Measurements from ENCODE around the gene EIF4E3. TPM values are rescaled to one million over a fixed set of nuclear protein-coding genes. Genes with fewer than 3 reads are reported as not detected.
A peak's percentile ranks its signal among the peaks of the same experiment; 100 is the strongest.

Gene EIF4E3
- total and polyA plus RNA-seq, 7 donors = 14.8 to 35.3 (median 30.1) TPM

DNA sequence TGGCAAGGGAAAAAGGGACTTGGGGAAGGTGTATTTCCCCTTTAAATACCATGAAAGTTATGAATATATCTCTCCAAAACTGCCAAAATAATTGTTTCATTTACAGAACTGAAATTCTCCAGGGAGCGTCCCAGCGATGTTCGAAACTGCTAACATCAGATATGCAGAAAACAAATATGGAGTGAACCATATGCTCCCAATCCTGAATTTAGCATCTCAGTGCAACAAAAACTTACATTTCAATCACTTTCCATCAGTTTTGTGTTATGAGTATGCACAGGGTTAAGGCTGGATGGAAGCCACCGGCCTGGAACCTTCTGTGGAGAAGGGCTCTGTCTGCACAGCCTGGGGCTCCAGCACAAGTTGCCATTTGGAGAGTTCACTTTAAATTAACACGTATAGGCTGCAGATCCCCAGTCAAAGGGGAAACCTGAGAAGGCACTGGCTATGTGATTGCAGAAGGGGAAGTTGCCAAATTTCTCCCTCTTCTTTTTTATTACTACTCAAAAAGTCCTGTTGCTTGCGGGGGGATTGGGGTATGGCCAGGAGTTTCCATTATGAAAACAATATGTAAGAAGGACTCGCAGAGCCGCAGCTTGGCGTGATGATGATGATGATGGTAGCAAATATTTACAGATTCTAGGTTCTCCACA lies 84.7 kb downstream of the EIF4E3 start:
- H3K4me3 ChIP-seq = no peak overlapping the region
- WGBS, 2 donors = 78 to 89% methylated on average over 9 of the region's 9 CpGs
- no peaks in the 10 kb centered on the region for H3K4me1 ChIP-seq
- TF ChIP-seq POLR2AphosphoS5 (IDR thresholded peaks at IDR 0.05) (no peak), EP300 (IDR thresholded peaks at IDR 0.05) (no peak), POLR2A (IDR thresholded peaks at IDR 0.05) (no peak)
- TF ChIP-seq, protein P1, sequence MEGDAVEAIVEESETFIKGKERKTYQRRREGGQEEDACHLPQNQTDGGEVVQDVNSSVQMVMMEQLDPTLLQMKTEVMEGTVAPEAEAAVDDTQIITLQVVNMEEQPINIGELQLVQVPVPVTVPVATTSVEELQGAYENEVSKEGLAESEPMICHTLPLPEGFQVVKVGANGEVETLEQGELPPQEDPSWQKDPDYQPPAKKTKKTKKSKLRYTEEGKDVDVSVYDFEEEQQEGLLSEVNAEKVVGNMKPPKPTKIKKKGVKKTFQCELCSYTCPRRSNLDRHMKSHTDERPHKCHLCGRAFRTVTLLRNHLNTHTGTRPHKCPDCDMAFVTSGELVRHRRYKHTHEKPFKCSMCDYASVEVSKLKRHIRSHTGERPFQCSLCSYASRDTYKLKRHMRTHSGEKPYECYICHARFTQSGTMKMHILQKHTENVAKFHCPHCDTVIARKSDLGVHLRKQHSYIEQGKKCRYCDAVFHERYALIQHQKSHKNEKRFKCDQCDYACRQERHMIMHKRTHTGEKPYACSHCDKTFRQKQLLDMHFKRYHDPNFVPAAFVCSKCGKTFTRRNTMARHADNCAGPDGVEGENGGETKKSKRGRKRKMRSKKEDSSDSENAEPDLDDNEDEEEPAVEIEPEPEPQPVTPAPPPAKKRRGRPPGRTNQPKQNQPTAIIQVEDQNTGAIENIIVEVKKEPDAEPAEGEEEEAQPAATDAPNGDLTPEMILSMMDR (IDR thresholded peaks at IDR 0.05) = no peak
- no peak for DNase-seq
- H3K27me3 ChIP-seq = no peaks in the 10 kb centered on the region
- H3K27ac ChIP-seq = no peak overlapping the region
- no peaks in the 10 kb centered on the region for H3K9me3 ChIP-seq
- no peaks in the 10 kb centered on the region for H3K36me3 ChIP-seq
- intact Hi-C loops (cut with DNase I) = no loop called here

DNA sequence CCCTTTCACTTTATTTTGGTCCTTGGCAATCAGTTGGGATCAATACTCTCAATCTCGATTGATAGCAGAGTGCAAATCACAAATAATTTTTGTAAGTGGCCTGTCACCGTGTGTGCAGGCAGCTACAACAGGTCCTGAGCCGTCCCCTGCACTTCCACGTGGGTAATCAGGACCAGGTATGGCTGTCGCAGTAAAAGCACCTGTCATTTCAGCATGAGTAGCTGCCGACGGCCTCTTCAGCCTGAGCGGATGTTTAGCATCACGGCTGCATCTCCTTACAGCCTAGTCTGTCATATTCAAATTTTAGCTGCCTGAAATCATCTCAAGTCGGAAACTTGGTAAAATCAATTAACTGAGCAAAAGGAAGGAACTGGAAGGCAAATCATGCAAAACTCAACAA lies 88.7 kb downstream of the EIF4E3 start:
- H3K4me3 ChIP-seq = no peak overlapping the region
- whole genome bisulfite sequencing, 2 donors = 89 to 90% methylated on average over 10 of the region's 10 CpGs
- DNase-seq = no peak
- H3K27me3 ChIP-seq = no peaks in the 10 kb centered on the region
- TF ChIP-seq, protein P1 (IDR thresholded peaks at IDR 0.05) = no peak
- no peak for TF ChIP-seq EP300 (IDR thresholded peaks at IDR 0.05)
- TF ChIP-seq POLR2A (IDR thresholded peaks at IDR 0.05) = no peak
- TF ChIP-seq POLR2AphosphoS5 (IDR thresholded peaks at IDR 0.05) = no peak
- no peaks in the 10 kb centered on the region for H3K36me3 ChIP-seq
- H3K9me3 ChIP-seq = no peaks in the 10 kb centered on the region
- H3K27ac ChIP-seq = no peak overlapping the region
- no peaks in the 10 kb centered on the region for H3K4me1 ChIP-seq
- intact Hi-C loops (cut with DNase I) = no loop called here

DNA sequence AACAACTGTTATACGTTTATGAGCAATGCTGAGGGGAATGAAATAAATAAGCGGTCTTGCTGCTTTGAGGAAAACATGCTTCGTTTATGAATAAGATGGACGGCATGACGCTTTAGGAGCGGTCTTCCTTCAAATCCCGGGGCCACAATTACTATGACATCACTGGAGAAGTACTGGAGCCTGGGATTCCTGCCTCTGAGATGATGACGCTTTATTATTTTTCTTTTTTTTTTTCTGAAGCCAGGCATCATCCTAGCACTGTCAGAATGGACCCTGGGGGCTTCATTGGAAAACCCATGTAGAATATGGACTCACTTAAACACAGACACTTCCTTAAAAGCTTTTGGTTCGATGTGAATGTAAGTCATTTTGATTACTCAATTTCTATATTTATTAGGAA lies 89.2 kb downstream of the EIF4E3 start:
- WGBS, 2 donors = 89 to 90% methylated on average over 9 of the region's 9 CpGs
- TF ChIP-seq EP300 (IDR thresholded peaks at IDR 0.05) (no peak), POLR2AphosphoS5 (IDR thresholded peaks at IDR 0.05) (no peak)
- no peak for DNase-seq
- Histone ChIP-seq H3K27me3 (no peaks in the 10 kb centered on the region), H3K9me3 (no peaks in the 10 kb centered on the region), H3K4me3 (no peak overlapping the region), H3K27ac (no peak overlapping the region), H3K4me1 (no peaks in the 10 kb centered on the region), H3K36me3 (no peaks in the 10 kb centered on the region)
- intact Hi-C loops (cut with DNase I) = no loop called here

DNA sequence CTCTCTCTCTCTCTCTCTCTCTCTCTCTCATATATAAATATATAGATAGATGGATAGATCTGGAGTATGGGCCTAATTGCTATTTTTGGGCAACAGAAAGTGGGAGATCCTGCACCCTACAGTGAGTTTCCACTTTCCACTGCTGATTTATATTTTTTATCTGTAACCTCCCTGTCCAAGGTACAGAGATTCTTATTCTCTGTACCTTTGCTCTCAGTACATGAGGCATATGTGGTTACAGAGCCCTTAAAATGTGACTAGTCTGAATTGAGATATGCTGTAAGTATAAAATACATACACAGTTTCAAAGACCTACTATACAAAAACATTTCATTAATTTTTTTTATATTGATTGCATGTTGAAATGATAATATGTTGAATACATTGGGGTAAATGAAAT lies 90.5 kb downstream of the EIF4E3 start:
- Histone ChIP-seq H3K4me1 (peaks cover 0 to 2% (median 0%) of the 10 kb centered on the region in 4 donors), H3K27me3 (no peaks in the 10 kb centered on the region), H3K4me3 (no peak overlapping the region), H3K9me3 (no peaks in the 10 kb centered on the region), H3K27ac (no peak overlapping the region), H3K36me3 (no peaks in the 10 kb centered on the region)
- intact Hi-C loops (cut with DNase I) = no loop called here
- TF ChIP-seq, protein P1 (IDR thresholded peaks at IDR 0.05) = no peak
- TF ChIP-seq POLR2A (IDR thresholded peaks at IDR 0.05) (no peak), POLR2AphosphoS5 (IDR thresholded peaks at IDR 0.05) (no peak), EP300 (IDR thresholded peaks at IDR 0.05) (no peak)
- DNase-seq = no peak

DNA sequence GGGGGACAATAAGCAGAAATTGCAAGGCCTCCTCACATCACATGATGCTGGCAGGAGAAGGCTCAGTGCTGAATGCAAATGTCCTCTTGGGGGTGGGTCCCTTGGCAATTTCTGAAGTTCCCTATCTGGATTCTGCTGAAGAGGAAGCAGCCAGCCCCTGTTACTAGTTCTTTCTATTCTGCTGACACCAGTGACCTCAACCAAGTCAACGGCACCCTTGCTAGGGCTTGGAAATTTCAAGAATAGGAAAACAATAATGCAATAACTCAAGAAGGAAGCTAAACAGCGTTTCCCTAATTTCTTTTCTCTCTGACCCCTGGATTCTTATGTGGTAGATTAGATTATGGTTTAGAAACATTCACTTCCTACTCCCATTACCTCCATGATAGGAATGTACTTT lies 95.5 kb downstream of the EIF4E3 start:
- WGBS, 2 donors = 49 to 68% methylated on average over 2 of the region's 2 CpGs
- no peaks in the 10 kb centered on the region for H3K36me3 ChIP-seq

More for the DNA sequence above, 95.5 kb downstream of the EIF4E3 start:
- H3K27me3 ChIP-seq = no peaks in the 10 kb centered on the region
- H3K4me3 ChIP-seq = no peak overlapping the region
- no peaks in the 10 kb centered on the region for H3K9me3 ChIP-seq
- peak overlapping the region; percentile 19 to 48 (median 37) for H3K27ac ChIP-seq
- DNase-seq = peak; percentile 64
- peaks cover 0 to 15% (median 6%) of the 10 kb centered on the region in 4 donors for H3K4me1 ChIP-seq
- TF ChIP-seq, protein P1 (IDR thresholded peaks at IDR 0.05) = no peak
- TF ChIP-seq POLR2AphosphoS5 (IDR thresholded peaks at IDR 0.05) = no peak
- TF ChIP-seq EP300 (IDR thresholded peaks at IDR 0.05) = no peak
- TF ChIP-seq POLR2A (IDR thresholded peaks at IDR 0.05) = no peak
- intact Hi-C loops (cut with DNase I) = no loop called here
